BLaER1 treated with 17β-estradiol and CSF1 and Interleukin-3, amounts not matched to agents 10 nM and 100 nM (cell line): ENCODE measurements around the gene DLL4.
A peak's percentile ranks its signal among the peaks of the same experiment; 100 is the strongest.
"Not testable (repeated sequence)": the region's sequence is repeated elsewhere in the genome, so short reads cannot be mapped to it uniquely, and the experiment has no call there.

ENCODE experiments used
- H3K27ac ChIP-seq, 11 experiments: shearing (Covaris generic); formaldehyde crosslinking; 2 replicates each; pipeline ENCODE4 v1.8.1; 2022
- H3K27me3 ChIP-seq, 11 experiments: shearing (Covaris generic); formaldehyde crosslinking; 2 replicates each; pipeline ENCODE4 v1.8.1; 2022
- H3K36me3 ChIP-seq, 11 experiments: shearing (Covaris generic); formaldehyde crosslinking; 2 replicates each; pipeline ENCODE4 v1.8.1; 2022
- H3K4me1 ChIP-seq, 10 experiments: shearing (Covaris generic); formaldehyde crosslinking; 2 replicates each; pipeline ENCODE4 v1.8.1; 2022
- H3K4me2 ChIP-seq, 11 experiments: shearing (Covaris generic); formaldehyde crosslinking; 2 replicates each; pipeline ENCODE4 v1.8.1; 2022
- H3K4me3 ChIP-seq, 10 experiments: shearing (Covaris generic); formaldehyde crosslinking; 2 replicates each; pipeline ENCODE4 v1.8.1; 2022
- H3K9ac ChIP-seq, 11 experiments: shearing (Covaris generic); formaldehyde crosslinking; 2 replicates each; pipeline ENCODE4 v1.8.1; 2022
- H3K9me3 ChIP-seq, 11 experiments: shearing (Covaris generic); formaldehyde crosslinking; replicated peaks in 1 of 11; 2 replicates each; pipeline ENCODE4 v1.8.1; 2022
- H4K20me1 ChIP-seq, 11 experiments: shearing (Covaris generic); formaldehyde crosslinking; 2 replicates each; pipeline ENCODE4 v1.8.1; 2022
- Cebpa-rat ChIP-seq, 11 experiments: shearing (Covaris generic); IDR thresholded peaks; 2 replicates each; pipeline ENCODE4 v1.8.1; 2022

The DLL4 gene

DNA sequence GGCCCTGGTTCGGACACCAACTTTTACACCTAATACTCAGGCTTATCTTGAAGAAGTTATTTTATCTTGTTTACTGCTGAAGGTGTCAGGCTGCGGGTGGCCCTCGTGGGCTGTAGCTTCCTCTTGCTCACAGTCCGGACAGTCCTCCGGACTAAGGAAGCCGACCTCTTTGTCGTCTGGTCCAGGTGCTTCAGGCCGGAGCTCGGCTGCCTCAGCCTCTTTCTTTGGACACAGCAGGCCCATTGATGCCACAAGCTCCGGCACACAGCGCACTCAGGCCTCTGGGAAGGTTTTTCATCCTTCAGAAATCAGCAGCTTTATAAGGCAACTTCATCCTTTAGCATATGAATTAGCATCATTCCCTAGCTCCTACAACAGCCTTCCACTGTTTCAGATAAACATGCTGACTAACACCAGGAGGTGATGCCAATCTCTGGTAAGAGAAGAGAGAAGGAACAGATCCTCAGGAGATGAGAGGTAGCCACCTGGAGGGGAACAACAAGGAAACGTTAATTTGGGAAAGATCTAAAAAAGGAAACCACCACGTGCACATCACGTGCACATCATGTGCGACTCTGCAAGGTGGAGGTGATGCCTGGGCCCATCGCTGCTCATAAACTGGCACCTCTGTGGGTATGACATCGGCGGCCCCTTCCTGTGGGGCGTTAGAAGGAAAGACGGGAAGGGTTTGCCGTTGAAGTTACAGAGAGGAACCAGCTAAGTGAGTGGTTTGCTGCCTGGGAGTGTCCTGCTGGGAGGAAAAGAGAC, 19.8 kb downstream of the DLL4 start:
- Histone ChIP-seq H3K9ac (no peak overlapping the region), H3K27ac (no peak overlapping the region), H3K4me1 (peaks cover 27 to 39% (median 31%) of the 10 kb centered on the region in 10 experiments), H3K4me3 (no peak overlapping the region), H3K9me3 (no peaks in the 10 kb centered on the region), H3K4me2 (peak overlapping the region; percentile 15 to 58 (median 37); a peak in 19 of 22 replicates), H4K20me1 (peaks cover 0 to 4% (median 0%) of the 10 kb centered on the region in 11 experiments; a peak in 3 of 22 replicates), H3K27me3 (no peaks in the 10 kb centered on the region), H3K36me3 (no peaks in the 10 kb centered on the region)
- no peak for TF ChIP-seq Cebpa-rat (IDR thresholded peaks at IDR 0.05)

DNA sequence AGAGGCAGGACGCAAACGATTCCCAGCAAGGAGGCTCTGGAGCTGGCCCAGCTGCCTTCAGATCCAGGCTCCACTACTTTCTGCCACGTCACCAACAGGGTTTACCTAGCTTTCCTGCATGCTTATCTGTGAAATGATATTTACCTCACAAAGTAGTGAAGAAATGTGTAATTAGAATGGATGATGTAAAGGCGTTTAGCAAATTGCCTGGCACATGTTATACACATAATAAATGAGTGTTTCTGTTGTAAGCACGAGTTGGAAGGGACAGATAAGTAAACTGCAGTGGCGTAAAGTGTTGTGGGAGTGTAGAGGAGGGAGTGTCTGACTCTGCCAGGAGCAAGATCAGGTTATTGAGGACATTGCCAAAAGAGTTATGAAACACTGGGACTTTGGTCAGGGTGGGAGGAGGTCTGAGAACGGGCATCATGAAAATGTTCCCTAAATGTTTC, 20.6 kb downstream of the DLL4 start:
- no peak overlapping the region for H3K27ac ChIP-seq
- no peaks in the 10 kb centered on the region for H3K27me3 ChIP-seq
- peaks cover 0 to 12% (median 0%) of the 10 kb centered on the region in 11 experiments; a peak in 4 of 22 replicates for H4K20me1 ChIP-seq
- peaks cover 33 to 42% (median 35%) of the 10 kb centered on the region in 10 experiments for H3K4me1 ChIP-seq
- H3K4me3 ChIP-seq: no peak overlapping the region
- peaks cover 0 to 8% (median 1%) of the 10 kb centered on the region in 11 experiments; a peak in 9 of 22 replicates for H3K36me3 ChIP-seq
- H3K9ac ChIP-seq: no peak overlapping the region
- TF ChIP-seq Cebpa-rat (IDR thresholded peaks at IDR 0.05): no peak
- peak overlapping the region; percentile 15 to 58 (median 37); a peak in 16 of 22 replicates for H3K4me2 ChIP-seq
- no peaks in the 10 kb centered on the region for H3K9me3 ChIP-seq

DNA sequence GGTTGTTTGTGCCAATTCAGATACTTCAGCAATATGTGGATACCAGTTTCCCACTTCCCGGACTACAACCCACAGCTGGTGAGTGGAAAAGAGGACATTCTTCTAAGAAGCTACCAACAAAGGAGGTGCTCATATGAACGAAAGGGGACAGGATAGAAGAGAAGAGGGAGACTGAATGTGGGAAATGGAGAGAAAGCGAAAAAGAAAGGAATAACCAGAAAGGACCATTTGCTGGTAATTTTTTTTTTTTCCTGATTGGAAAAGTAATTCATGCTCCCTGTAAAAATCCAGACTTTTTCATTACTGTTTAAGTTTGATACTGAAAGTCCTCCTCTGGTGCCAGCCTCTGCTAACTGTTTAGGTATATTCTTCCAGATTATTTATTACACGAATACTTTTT, 22.6 kb downstream of the DLL4 start:
- H3K4me1 ChIP-seq: peaks cover 53 to 61% (median 54%) of the 10 kb centered on the region in 10 experiments
- H3K9me3 ChIP-seq: no peaks in the 10 kb centered on the region
- peak overlapping the region in 3 of 11 experiments; percentile 80 to 95 (median 84); a peak in 5 of 22 replicates for H3K27ac ChIP-seq
- peaks cover 14 to 27% (median 21%) of the 10 kb centered on the region in 11 experiments; a peak in 21 of 22 replicates for H3K36me3 ChIP-seq
- no peak for TF ChIP-seq Cebpa-rat (IDR thresholded peaks at IDR 0.05)
- peaks cover 0 to 32% (median 17%) of the 10 kb centered on the region in 11 experiments; a peak in 14 of 22 replicates for H4K20me1 ChIP-seq
- H3K4me2 ChIP-seq: peak overlapping the region; percentile 79 to 97 (median 91); a peak in 20 of 22 replicates
- no peaks in the 10 kb centered on the region for H3K27me3 ChIP-seq
- no peak overlapping the region; a peak in 1 of 20 replicates for H3K4me3 ChIP-seq
- H3K9ac ChIP-seq: no peak overlapping the region

DNA sequence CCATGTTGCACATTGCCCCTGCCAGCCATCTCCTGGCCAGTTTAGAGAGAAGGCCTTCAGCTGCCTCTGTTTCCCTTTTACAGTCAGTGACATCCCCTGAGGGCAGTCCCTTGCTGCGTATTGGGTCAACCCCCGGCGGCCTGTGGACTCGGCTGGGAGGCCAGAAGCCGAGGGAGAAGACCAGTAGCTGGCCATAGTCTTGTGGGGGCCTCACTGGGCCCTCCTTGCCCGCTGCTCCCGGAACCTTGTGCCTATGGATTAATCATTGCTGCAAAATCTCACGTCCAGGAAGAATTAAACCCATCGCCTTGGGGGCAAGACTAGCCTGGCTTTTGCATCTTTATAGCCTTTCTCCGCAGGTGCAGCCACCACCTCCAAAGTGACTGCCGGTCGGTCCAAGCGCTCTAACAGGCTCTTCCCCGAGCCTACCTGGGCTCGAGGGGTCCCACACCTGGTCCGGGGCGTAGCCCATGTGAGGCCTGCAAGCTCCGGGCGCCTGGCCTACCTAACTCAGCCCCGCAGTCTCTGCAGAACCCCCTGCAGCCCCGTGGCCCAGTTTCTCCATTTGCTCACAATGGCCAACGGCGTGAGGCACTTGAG, 23.3 kb downstream of the DLL4 start:
- peaks cover 57 to 68% (median 60%) of the 10 kb centered on the region in 10 experiments for H3K4me1 ChIP-seq
- H3K4me2 ChIP-seq: peak overlapping the region; percentile 79 to 97 (median 91)
- peaks cover 0 to 38% (median 24%) of the 10 kb centered on the region in 11 experiments; a peak in 14 of 22 replicates for H4K20me1 ChIP-seq
- H3K4me3 ChIP-seq: peak overlapping the region; percentile 70 to 92 (median 79)
- no peak for TF ChIP-seq Cebpa-rat (IDR thresholded peaks at IDR 0.05)
- H3K36me3 ChIP-seq: peaks cover 15 to 32% (median 22%) of the 10 kb centered on the region in 11 experiments; a peak in 21 of 22 replicates
- peak overlapping the region; percentile 73 to 89 (median 81) for H3K9ac ChIP-seq
- peak overlapping the region; percentile 74 to 95 (median 84) for H3K27ac ChIP-seq
- no peaks in the 10 kb centered on the region for H3K9me3 ChIP-seq
- H3K27me3 ChIP-seq: no peaks in the 10 kb centered on the region

DNA sequence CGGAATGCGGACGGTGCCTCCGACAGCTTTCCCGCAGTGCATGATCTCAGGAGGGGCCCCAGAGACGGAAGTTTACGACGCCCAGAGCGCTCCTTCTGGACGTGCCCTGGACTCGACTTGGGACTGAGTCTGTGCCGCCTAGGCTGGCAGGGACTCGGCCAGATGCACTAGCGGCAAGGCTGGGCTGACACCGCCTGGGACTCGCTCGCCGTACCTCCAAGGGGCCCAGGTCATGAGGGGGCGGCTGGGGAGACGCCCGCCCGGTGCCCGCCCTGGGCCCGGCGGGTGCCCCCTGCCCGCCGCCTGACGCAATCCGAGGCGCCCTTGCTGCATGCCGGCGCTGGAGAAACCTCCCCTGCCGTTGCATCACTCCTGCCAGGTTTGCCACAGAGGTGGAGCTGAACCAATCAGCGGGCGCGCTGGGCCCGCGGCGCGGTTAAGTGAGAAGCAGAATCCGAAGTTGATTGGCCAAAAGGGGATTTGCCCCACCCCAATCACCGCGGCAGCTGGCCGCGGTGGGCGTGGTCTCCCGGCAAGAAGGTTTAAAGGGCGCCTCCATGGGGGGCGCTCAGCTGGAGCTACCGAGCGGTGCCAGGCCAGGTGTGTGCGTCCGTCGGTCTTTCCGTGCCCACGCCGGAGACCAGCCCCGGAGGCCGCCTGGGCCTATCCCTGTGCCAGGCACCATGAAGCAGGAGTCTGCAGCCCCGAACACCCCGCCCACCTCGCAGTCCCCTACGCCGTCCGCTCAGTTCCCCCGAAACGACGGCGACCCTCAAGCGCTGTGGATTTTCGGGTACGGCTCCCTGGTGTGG, 24.0 kb downstream of the DLL4 start, which contains the start of gene CHAC1:
TSS of gene CHAC1 (plus strand) at position 571 of the 812 bp plus-strand sequence. CDS start at position 684, 113 bp downstream.
- Histone ChIP-seq H3K4me3 (peak within 1 kb of the TSS; percentile 70 to 92 (median 79)), H3K4me1 (peaks cover 57 to 71% (median 65%) of the 10 kb centered on the region in 10 experiments), H3K9me3 (no peaks in the 10 kb centered on the region), H3K9ac (peak within 1 kb of the TSS; percentile 73 to 89 (median 81)), H3K27me3 (no peaks in the 10 kb centered on the region), H4K20me1 (peaks cover 0 to 46% (median 30%) of the 10 kb centered on the region in 11 experiments; a peak in 14 of 22 replicates), H3K4me2 (peak within 1 kb of the TSS; percentile 79 to 97 (median 91)), H3K27ac (peak within 1 kb of the TSS; percentile 74 to 95 (median 84)), H3K36me3 (peaks cover 15 to 33% (median 22%) of the 10 kb centered on the region in 11 experiments; a peak in 21 of 22 replicates)
- TF ChIP-seq Cebpa-rat (IDR thresholded peaks at IDR 0.05): peak; percentile 66 to 100 (median 96); a peak in 21 of 22 replicates

DNA sequence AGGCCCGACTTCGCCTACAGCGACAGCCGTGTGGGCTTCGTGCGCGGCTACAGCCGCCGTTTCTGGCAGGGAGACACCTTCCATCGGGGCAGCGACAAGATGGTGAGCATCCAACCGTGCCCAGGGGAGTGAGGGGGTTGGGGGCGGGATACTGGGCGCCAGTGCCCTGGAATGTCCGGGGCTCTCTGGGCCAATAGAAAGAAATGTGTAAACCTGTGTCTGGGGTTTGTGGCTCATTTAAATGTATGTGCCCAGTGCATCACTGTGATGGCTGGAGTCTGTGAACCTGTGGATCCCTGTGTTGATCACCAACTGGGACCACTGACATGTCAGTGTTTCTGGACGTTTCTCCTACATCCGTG, 24.6 kb downstream of the DLL4 start:
- Histone ChIP-seq H3K9ac (peak overlapping the region; percentile 73 to 89 (median 81)), H3K36me3 (peaks cover 15 to 33% (median 22%) of the 10 kb centered on the region in 11 experiments; a peak in 21 of 22 replicates), H3K27ac (peak overlapping the region; percentile 36 to 95 (median 84); a peak in 21 of 22 replicates), H3K4me1 (peaks cover 57 to 74% (median 68%) of the 10 kb centered on the region in 10 experiments), H3K4me3 (peak overlapping the region; percentile 70 to 92 (median 79)), H3K9me3 (no peaks in the 10 kb centered on the region), H3K4me2 (peak overlapping the region; percentile 79 to 97 (median 91)), H4K20me1 (peaks cover 0 to 50% (median 30%) of the 10 kb centered on the region in 11 experiments; a peak in 14 of 22 replicates), H3K27me3 (no peaks in the 10 kb centered on the region)
- no peak for TF ChIP-seq Cebpa-rat (IDR thresholded peaks at IDR 0.05)

DNA sequence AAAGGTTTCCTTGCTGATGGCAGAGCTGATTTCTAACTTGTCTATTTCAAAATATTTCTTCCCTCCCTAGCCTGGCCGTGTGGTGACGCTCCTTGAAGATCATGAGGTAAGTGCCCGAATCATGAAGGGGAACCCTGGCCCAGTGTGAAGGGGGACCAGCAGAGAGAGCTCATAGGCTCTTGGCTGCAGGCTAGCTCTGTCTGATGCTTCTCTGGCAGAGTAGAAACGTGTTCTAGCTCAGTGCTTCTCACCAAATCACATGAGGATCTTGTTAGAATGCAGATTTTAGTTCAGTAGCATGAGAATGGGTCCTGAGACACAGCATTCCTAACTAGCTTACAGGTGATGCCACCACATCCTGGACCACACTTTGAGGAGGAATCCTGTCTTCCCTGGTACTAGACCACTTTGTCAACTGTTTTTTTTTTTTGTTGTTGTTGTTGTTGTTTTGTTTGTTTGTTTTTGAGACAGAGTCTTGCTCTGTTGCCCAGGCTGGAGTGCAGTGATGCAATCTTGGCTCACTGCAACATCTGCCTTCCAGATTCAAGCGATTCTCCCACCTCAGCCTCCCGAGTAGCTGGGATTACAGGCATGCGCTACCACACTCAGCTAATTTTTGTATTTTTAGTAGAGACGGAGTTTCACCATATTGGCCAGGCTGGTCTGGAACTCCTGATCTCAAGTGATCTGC, 25.2 kb downstream of the DLL4 start:
- H3K9me3 ChIP-seq, H3K27me3 ChIP-seq: not testable (repeated sequence)
- Histone ChIP-seq H3K27ac (peak overlapping the region in 9 of 11 experiments; percentile 74 to 95 (median 85); a peak in 10 of 22 replicates), H3K4me1 (peaks cover 53 to 74% (median 67%) of the 10 kb centered on the region in 10 experiments), H3K4me3 (peak overlapping the region; percentile 70 to 92 (median 79)), H3K36me3 (peaks cover 15 to 33% (median 22%) of the 10 kb centered on the region in 11 experiments; a peak in 21 of 22 replicates), H3K9ac (peak overlapping the region; percentile 73 to 89 (median 81)), H3K4me2 (peak overlapping the region; percentile 79 to 97 (median 91)), H4K20me1 (peaks cover 0 to 57% (median 30%) of the 10 kb centered on the region in 11 experiments; a peak in 14 of 22 replicates)
- TF ChIP-seq Cebpa-rat (IDR thresholded peaks at IDR 0.05): 0 out of 22 replicates have a peak, but pooled peaks of 1 of the 11 experiments have one; percentile 17
